ENCODE measurements around the gene MS4A6E. TPM values are rescaled to one million over a fixed set of nuclear protein-coding genes. Genes with fewer than 3 reads are reported as not detected.

MS4A6E gene
- total RNA-seq, 1 donor from 2014 or later = not detected

GRCh38 chr11:60376601-60377000, 49.5 kb downstream of the MS4A6E start:
- TF ChIP-seq EZH2 (IDR thresholded peaks at IDR 0.05) (no peak), CTCF (IDR thresholded peaks at IDR 0.05) (no peak)
- peaks cover 2% of the 10 kb centered on the region for H3K27me3 Mint-ChIP-seq (ENCODE audit: insufficient read depth, low read depth)
- no peak overlapping the region for H3K27ac ChIP-seq

GRCh38 chr11:60377401-60378136, 50.5 kb downstream of the MS4A6E start:
- no peaks in the 10 kb centered on the region for H4K20me1 ChIP-seq (ENCODE audit: low read depth)
- no peak overlapping the region for H3K4me3 Mint-ChIP-seq
- no peak overlapping the region for H3K27ac ChIP-seq
- H3K36me3 Mint-ChIP-seq = no peaks in the 10 kb centered on the region
- no peak overlapping the region for H3K4me2 ChIP-seq
- no peak overlapping the region for H3K4me3 ChIP-seq
- H3K27me3 ChIP-seq = no peaks in the 10 kb centered on the region
- H3K4me1 ChIP-seq = no peaks in the 10 kb centered on the region
- no peaks in the 10 kb centered on the region for H3K4me1 Mint-ChIP-seq
- H3K27ac Mint-ChIP-seq = no peak overlapping the region
- H3K36me3 ChIP-seq = no peaks in the 10 kb centered on the region
- TF ChIP-seq EZH2phosphoT487 (IDR thresholded peaks at IDR 0.05) = no peak
- TF ChIP-seq EZH2 (IDR thresholded peaks at IDR 0.05) = no peak
- TF ChIP-seq CTCF (IDR thresholded peaks at IDR 0.05) = no peak
- H3K9ac ChIP-seq = no peak overlapping the region
- peaks cover 2% of the 10 kb centered on the region for H3K27me3 Mint-ChIP-seq (ENCODE audit: insufficient read depth, low read depth)
- DNase-seq (ENCODE audit: low spot score) = no peak
- no peaks in the 10 kb centered on the region for H3K9me3 Mint-ChIP-seq
- no peaks in the 10 kb centered on the region for H3F3A ChIP-seq (ENCODE audit: low read depth)
- no peaks in the 10 kb centered on the region for H3K79me2 ChIP-seq (ENCODE audit: low read depth)
- no peaks in the 10 kb centered on the region for H3K9me3 ChIP-seq (ENCODE audit: low read depth)
- H2AFZ ChIP-seq (replicated peaks) = no peak overlapping the region

More at GRCh38 chr11:60376601-60377000, 49.5 kb downstream of the MS4A6E start:
- H2AFZ ChIP-seq (replicated peaks) = no peak overlapping the region
- no peaks in the 10 kb centered on the region for H3K9me3 ChIP-seq (ENCODE audit: low read depth)
- H3K27ac Mint-ChIP-seq = no peak overlapping the region
- H3K4me2 ChIP-seq = no peak overlapping the region
- no peaks in the 10 kb centered on the region for H3K79me2 ChIP-seq (ENCODE audit: low read depth)
- no peak overlapping the region for H3K9ac ChIP-seq
- H3K36me3 ChIP-seq = no peaks in the 10 kb centered on the region
- H3K4me1 ChIP-seq = no peaks in the 10 kb centered on the region
- no peaks in the 10 kb centered on the region for H3K4me1 Mint-ChIP-seq
- no peak for DNase-seq (ENCODE audit: low spot score)
- H3F3A ChIP-seq (ENCODE audit: low read depth) = no peaks in the 10 kb centered on the region
- no peaks in the 10 kb centered on the region for H3K36me3 Mint-ChIP-seq
- H3K27me3 ChIP-seq = no peaks in the 10 kb centered on the region
- H3K4me3 ChIP-seq = no peak overlapping the region
- no peak overlapping the region for H3K4me3 Mint-ChIP-seq
- no peaks in the 10 kb centered on the region for H4K20me1 ChIP-seq (ENCODE audit: low read depth)
- no peaks in the 10 kb centered on the region for H3K9me3 Mint-ChIP-seq

GRCh38 chr11:60378354-60378753, 51.3 kb downstream of the MS4A6E start, which contains the start of gene MS4A7:
Gene MS4A7, plus strand, starts transcription at chr11:60378532. Its CDS starts 4,610 bp downstream, at chr11:60383142.
- TF ChIP-seq EZH2phosphoT487 (IDR thresholded peaks at IDR 0.05) = no peak
- no peak within 1 kb of the TSS for H3K9ac ChIP-seq
- Mint-ChIP-seq H3K36me3 (no peaks in the 10 kb centered on the region), H3K27ac (no peak within 1 kb of the TSS), H3K4me1 (no peaks in the 10 kb centered on the region), H3K9me3 (no peaks in the 10 kb centered on the region), H3K4me3 (no peak within 1 kb of the TSS), H3K27me3 (ENCODE audit: insufficient read depth, low read depth) (peaks cover 2% of the 10 kb centered on the region)
- no peaks in the 10 kb centered on the region for H3K36me3 ChIP-seq
- no peaks in the 10 kb centered on the region for H3K9me3 ChIP-seq (ENCODE audit: low read depth)
- H3K4me2 ChIP-seq = no peak within 1 kb of the TSS
- no peak within 1 kb of the TSS for H2AFZ ChIP-seq (replicated peaks)
- no peak for DNase-seq (ENCODE audit: low spot score)
- no peaks in the 10 kb centered on the region for H3K27me3 ChIP-seq
- H4K20me1 ChIP-seq (ENCODE audit: low read depth) = no peaks in the 10 kb centered on the region
- no peaks in the 10 kb centered on the region for H3K4me1 ChIP-seq
- H3K27ac ChIP-seq = no peak within 1 kb of the TSS
- no peak within 1 kb of the TSS for H3K4me3 ChIP-seq
- no peaks in the 10 kb centered on the region for H3F3A ChIP-seq (ENCODE audit: low read depth)
- no peaks in the 10 kb centered on the region for H3K79me2 ChIP-seq (ENCODE audit: low read depth)

GRCh38 chr11:60389279-60389910, 62.3 kb downstream of the MS4A6E start:
- H3F3A ChIP-seq (ENCODE audit: low read depth) = no peaks in the 10 kb centered on the region
- no peak overlapping the region for H3K4me3 ChIP-seq
- Mint-ChIP-seq H3K9me3 (no peaks in the 10 kb centered on the region), H3K4me1 (peaks cover 2% of the 10 kb centered on the region), H3K27ac (no peak overlapping the region), H3K27me3 (ENCODE audit: insufficient read depth, low read depth) (no peaks in the 10 kb centered on the region), H3K36me3 (no peaks in the 10 kb centered on the region), H3K4me3 (no peak overlapping the region)
- no peak for DNase-seq (ENCODE audit: low spot score)
- no peaks in the 10 kb centered on the region for H4K20me1 ChIP-seq (ENCODE audit: low read depth)
- H2AFZ ChIP-seq (replicated peaks) = no peak overlapping the region
- no peaks in the 10 kb centered on the region for H3K9me3 ChIP-seq (ENCODE audit: low read depth)
- TF ChIP-seq EZH2phosphoT487 (IDR thresholded peaks at IDR 0.05) = no peak
- no peak for TF ChIP-seq CTCF (IDR thresholded peaks at IDR 0.05)
- no peak for TF ChIP-seq EZH2 (IDR thresholded peaks at IDR 0.05)
- no peaks in the 10 kb centered on the region for H3K36me3 ChIP-seq
- no peaks in the 10 kb centered on the region for H3K4me1 ChIP-seq
- no peak overlapping the region for H3K4me2 ChIP-seq
- no peak overlapping the region for H3K27ac ChIP-seq
- H3K27me3 ChIP-seq = no peaks in the 10 kb centered on the region
- H3K79me2 ChIP-seq (ENCODE audit: low read depth) = no peaks in the 10 kb centered on the region
- H3K9ac ChIP-seq = no peak overlapping the region

All from neural progenitor cell (in vitro differentiated cells).